Testis (tissue), 2 donors: ENCODE results near the gene SATB2.

Source experiments
- CTCF ChIP-seq, 3 experiments: fragments of 450-650 bp in 2 of 3; fragments of 200-600 bp in 1 of 3; sonication (generic) in 1 of 3; IDR thresholded peaks; one replicate each; pipeline ENCODE4 v1.5.1; 2016 to 2019; ENCODE audit warnings: antibody characterized with exemption in 3 of 3, mild to moderate bottlenecking in 2 of 3, moderate library complexity in 1 of 3
- POLR2A ChIP-seq: fragments of 450-650 bp; IDR thresholded peaks from one replicate; pipeline ENCODE4 v1.6.1; 2017; ENCODE audit warnings: antibody characterized with exemption, mild to moderate bottlenecking, moderate library complexity

GRCh38 chr2:199329466-199329865 is 128.3 kb downstream of the SATB2 start:
- TF ChIP-seq POLR2A = no peak
- no peak for TF ChIP-seq CTCF (IDR thresholded peaks at IDR 0.05)
